Left colon (tissue), 2 donors: ENCODE measurements around the gene KLHL6. TPM values are rescaled to one million over a fixed set of nuclear protein-coding genes. Genes with fewer than 3 reads are reported as not detected.
A peak's percentile ranks its signal among the peaks of the same experiment; 100 is the strongest.
"Not testable (repeated sequence)": the region's sequence is repeated elsewhere in the genome, so short reads cannot be mapped to it uniquely, and the experiment has no call there.

ENCODE experiments used
- ATAC-seq: fragments of 200-7000 bp; cut with Tn5 transposase; one replicate; pipeline ENCODE4 v1.9.1; 2020; ENCODE audit warnings: mild to moderate bottlenecking, moderate library complexity
- DNase-seq, 2 donors: peaks; one replicate each; pipeline ENCODE4 v3.0.0-alpha.2; 2020
- intact Hi-C, 2 donors: fragments of 100-400 bp; cut with DNase I in 1 of 2; cut with micrococcal nuclease in 1 of 2; formaldehyde crosslinking; loops; one replicate each; pipeline versions ENCODE4 v1.11.2 to v1.14.0; 2022; cut with DNase I, micrococcal nuclease
- total RNA-seq, 2 donors: library from RNA; stranded (reverse); fragmentation: NEBNext Ultra II Directional; extraction: Animal tissue kit (Norgen Biotek cat#: 25700); gene quantifications; one replicate each; pipeline ENCODE4 v1.2.1, GENCODE V29; 2021
- donor health status: DM: no; HTN: no; CAD: no.
- donor health status: DM: yes; HTN: yes; CAD: no.

Gene KLHL6
- total RNA-seq, 2 donors from 2014 or later = 1.9 to 3.6 TPM

- DNase-seq, intact Hi-C loops, ATAC-seq: not testable (repeated sequence)
Observed at GRCh38 chr3:183440521-183440920, 115.0 kb downstream of the KLHL6 start.

- ATAC-seq = no peak
- intact Hi-C loops = no loop called here
- DNase-seq = no peak
Observed at GRCh38 chr3:183439515-183439914, 116.0 kb downstream of the KLHL6 start.

DNA sequence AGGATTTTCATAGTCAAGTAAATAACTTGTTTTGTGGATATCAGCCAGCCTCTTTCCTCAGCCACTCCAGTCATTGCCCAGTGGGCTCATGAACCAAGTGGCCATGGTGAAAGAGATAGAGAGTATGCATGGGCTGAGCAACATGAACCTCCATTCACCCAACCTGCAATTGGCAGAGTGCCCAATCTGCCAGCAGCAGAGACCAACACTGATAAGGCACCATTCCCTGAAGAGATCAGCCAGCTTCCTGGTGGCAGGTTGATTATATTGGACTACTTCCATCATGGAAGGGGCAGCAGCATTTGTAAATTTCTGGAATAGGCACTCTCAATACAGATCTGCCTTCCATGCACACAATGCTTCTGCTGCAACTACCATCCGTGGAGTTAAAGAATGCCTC is 116.8 kb downstream of the KLHL6 start:
- ATAC-seq (peak; percentile 86), DNase-seq (peak; percentile 36 to 61)
- intact Hi-C loops = no loop called here

DNA sequence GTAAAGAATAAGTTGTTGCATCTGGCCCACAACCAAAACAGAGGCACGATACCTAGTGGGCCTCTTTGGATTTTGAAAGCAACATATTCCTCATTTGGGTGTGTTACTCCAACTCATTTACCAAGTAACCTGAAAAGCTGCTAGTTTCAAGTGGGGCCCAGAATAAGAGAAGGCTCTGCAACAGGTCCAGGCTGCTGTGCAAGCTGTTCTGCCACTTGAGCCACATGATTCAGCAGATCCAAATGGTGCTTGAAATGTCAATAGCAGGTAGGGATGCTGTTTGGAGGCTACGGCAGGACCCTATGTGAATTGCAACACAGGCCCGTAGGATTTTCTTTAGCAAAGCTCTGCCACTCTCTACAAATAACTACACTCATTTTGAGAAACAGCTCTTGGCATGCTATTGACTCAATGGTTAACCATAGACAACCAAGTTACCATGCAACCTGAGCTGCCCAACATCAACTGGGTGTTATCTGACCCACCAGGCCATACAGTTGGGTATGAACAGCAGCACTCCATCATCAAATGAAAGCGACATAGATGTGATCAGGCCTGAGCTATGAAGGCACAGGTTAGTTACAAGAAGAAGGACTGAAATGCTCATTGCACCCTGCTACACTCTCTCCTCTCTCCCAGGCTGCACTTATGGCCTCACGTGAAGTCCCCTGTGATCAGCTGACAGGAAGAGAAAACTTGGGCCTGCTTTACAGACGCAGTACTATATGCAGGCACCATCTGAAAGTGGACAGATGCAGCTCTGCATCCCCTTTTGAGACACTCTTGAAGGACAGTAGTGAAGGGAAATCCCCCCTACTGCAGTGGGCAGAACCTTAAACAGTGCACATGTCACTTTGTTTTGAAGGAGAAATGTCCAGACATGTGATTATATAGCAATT is 117.6 kb downstream of the KLHL6 start:
- DNase-seq = no peak
- no peak for ATAC-seq
- intact Hi-C loops = no loop called here

Other genes starting within 250 kb of the KLHL6 start
- 1 to 10 TPM in 1 of 2 donors, under 1 TPM in 1; 0.75 to 1.1 TPM for gene MCF2L2, start 127.1 kb downstream of the KLHL6 start, total RNA-seq
- 10 to 100 TPM; 29.6 to 57.2 TPM for gene KLHL24, start 79.9 kb upstream of the KLHL6 start, total RNA-seq
- 10 to 100 TPM; 14.1 to 15.0 TPM for gene YEATS2, start 142.1 kb upstream of the KLHL6 start, total RNA-seq